Thoracic aorta (tissue), 2 donors: ENCODE results near the gene CRYBA4. TPM values are rescaled to one million over a fixed set of nuclear protein-coding genes. Genes with fewer than 3 reads are reported as not detected.

Source experiments
- ATAC-seq: fragments of 150-250 bp; one replicate; pipeline ENCODE4 v1.8.0; 2017; ENCODE audit warnings: low read depth; ENCODE audit not compliant: insufficient number of reproducible peaks, low FRiP score
- DNase-seq: peaks from one replicate; pipeline ENCODE4 v3.0.0-alpha.2; 2020; ENCODE audit warnings: low spot score
- H3K27ac ChIP-seq, 2 donors: fragments of 200-600 bp; sonication (generic); 1 replicate in 1 of 2; 2 replicates in 1 of 2; pipeline ENCODE4 v1.5.1; 2016; ENCODE audit warnings: mild to moderate bottlenecking in 2 of 2, moderate library complexity in 2 of 2
- H3K27me3 ChIP-seq: fragments of 200-600 bp; sonication (generic); replicated peaks from 2 replicates; pipeline ENCODE4 v1.6.0; 2016; ENCODE audit warnings: mild to moderate bottlenecking; ENCODE audit not compliant: insufficient read depth
- H3K36me3 ChIP-seq: fragments of 200-600 bp; sonication (generic); one replicate; pipeline ENCODE4 v1.5.1; 2016
- H3K4me1 ChIP-seq, 2 donors: fragments of 200-600 bp; sonication (generic); 1 replicate in 1 of 2; 2 replicates in 1 of 2; pipeline versions ENCODE4 v1.5.1 to v1.6.0; 2016; ENCODE audit warnings: low read depth in 2 of 2, mild to moderate bottlenecking in 1 of 2; ENCODE audit not compliant: control insufficient read depth in 1 of 2
- H3K4me3 ChIP-seq: fragments of 200-600 bp; sonication (generic); 2 replicates; pipeline ENCODE4 v1.5.1; 2016; ENCODE audit warnings: mild to moderate bottlenecking
- H3K9me3 ChIP-seq: fragments of 200-600 bp; sonication (generic); 2 replicates; pipeline ENCODE4 v1.5.1; 2016
- total RNA-seq, 2 donors: library from RNA; depleted of rRNA; stranded (reverse); fragments of >200 nt; gene quantifications; one replicate each; pipeline versions ENCODE4 v1.1.0 to v1.2.3, GENCODE V29; 2016
- TF ChIP-seq, protein P1 (sequence below): fragments of 200-600 bp; sonication (generic); IDR thresholded peaks from one replicate; pipeline ENCODE4 v1.5.1; 2019; ENCODE audit warnings: antibody characterized with exemption

The CRYBA4 gene
- total RNA-seq, 2 donors from 2014 or later: not detected

DNA sequence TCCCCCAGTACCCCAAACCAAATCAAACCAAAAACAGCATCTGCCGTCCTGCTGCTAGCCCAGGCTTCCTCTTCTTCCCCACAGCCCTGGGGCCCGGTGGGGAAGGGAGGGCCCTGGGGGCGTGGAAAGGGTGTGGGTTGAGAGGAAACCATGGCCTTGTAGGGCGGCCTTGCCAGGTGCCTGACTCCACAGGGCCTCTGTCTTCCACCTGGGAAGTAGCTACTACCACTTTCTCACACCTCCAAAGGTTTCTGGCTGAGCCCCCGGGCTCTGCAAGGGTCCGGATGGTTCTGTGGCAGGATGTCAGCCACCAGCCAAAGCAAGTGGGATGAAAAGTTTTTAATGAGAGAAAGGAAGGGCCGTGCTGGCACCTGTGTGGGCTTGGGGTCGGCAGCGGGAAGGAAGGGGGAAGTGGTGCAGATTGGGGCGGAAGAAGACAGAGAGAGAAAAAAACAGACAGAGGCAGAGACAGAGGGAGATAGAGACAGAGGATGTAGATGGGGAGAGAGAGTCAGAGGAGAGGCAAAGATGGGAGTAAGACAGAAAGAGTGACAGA lies 42.4 kb upstream of the CRYBA4 start:
- H3K36me3 ChIP-seq: no peaks in the 10 kb centered on the region
- ATAC-seq (no peak), DNase-seq (no peak)
- H3K4me3 ChIP-seq: no peak overlapping the region
- H3K4me1 ChIP-seq: no peaks in the 10 kb centered on the region
- H3K27ac ChIP-seq: no peak overlapping the region
- H3K27me3 ChIP-seq: no peaks in the 10 kb centered on the region
- no peaks in the 10 kb centered on the region for H3K9me3 ChIP-seq
- TF ChIP-seq, protein P1, sequence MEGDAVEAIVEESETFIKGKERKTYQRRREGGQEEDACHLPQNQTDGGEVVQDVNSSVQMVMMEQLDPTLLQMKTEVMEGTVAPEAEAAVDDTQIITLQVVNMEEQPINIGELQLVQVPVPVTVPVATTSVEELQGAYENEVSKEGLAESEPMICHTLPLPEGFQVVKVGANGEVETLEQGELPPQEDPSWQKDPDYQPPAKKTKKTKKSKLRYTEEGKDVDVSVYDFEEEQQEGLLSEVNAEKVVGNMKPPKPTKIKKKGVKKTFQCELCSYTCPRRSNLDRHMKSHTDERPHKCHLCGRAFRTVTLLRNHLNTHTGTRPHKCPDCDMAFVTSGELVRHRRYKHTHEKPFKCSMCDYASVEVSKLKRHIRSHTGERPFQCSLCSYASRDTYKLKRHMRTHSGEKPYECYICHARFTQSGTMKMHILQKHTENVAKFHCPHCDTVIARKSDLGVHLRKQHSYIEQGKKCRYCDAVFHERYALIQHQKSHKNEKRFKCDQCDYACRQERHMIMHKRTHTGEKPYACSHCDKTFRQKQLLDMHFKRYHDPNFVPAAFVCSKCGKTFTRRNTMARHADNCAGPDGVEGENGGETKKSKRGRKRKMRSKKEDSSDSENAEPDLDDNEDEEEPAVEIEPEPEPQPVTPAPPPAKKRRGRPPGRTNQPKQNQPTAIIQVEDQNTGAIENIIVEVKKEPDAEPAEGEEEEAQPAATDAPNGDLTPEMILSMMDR: no peak

DNA sequence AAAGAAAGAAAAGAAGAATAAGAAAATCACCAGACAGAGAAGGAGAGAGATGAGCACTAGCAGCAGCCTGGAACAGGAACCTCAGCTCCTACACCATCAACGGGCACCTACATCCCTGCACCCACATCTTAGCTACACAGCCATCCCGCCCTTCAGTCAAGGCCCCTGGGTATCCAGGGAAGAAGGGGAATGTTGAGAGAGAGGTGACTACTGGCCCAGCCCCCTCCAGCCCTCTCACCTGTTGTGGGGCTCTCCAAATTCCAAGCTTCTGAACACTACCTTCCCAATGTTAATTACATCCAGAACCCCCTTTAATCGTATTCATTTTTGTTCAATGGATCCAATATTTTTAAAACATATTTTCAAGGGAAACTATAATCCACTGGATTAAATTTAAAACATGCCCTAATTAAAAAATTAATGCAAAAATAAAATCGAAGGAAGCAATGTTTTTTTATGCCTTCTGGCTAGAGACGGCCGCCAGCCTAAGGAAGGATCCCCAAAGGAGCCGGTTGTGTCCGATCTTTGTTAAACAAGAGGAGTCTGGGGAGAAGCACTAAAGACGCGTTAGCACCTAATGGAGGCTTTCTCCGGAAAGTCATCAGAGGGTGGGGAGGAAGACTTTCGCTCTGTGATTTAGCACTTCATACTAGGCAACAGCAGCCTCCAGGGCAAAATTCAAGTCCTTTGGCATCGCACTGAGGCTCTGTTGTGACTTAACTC lies 41.4 kb upstream of the CRYBA4 start:
- H3K27ac ChIP-seq: no peak overlapping the region
- no peak for ATAC-seq
- TF ChIP-seq, protein P1: no peak
- H3K4me3 ChIP-seq: no peak overlapping the region
- no peak for DNase-seq
- H3K9me3 ChIP-seq: no peaks in the 10 kb centered on the region
- H3K4me1 ChIP-seq: peaks cover 8 to 9% of the 10 kb centered on the region in 2 donors
- H3K36me3 ChIP-seq: no peaks in the 10 kb centered on the region
- H3K27me3 ChIP-seq: no peaks in the 10 kb centered on the region

DNA sequence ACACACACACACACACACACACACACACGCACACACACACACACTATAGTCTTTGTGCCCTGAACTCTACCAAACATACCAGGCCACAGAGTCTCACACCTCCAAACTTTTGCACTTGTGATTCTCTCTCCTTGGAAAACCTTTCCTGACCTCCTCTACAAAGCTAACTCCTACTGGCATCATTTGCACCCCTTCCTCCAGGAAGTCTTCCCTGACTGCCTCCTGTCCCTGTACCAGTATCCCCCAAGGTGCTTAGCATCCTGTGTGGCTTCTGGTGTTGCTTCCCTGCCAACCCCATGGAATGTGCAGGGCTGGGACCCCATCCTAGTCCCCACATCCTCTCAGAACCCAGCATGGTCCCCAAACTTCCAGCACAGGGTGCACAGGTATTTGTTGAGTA lies 40.7 kb upstream of the CRYBA4 start:
- Histone ChIP-seq H3K27me3 (no peaks in the 10 kb centered on the region), H3K9me3 (no peaks in the 10 kb centered on the region), H3K36me3 (no peaks in the 10 kb centered on the region), H3K4me3 (no peak overlapping the region), H3K27ac (no peak overlapping the region), H3K4me1 (peaks cover 9 to 13% of the 10 kb centered on the region in 2 donors)
- DNase-seq: no peak
- ATAC-seq: no peak
- TF ChIP-seq, protein P1: no peak

DNA sequence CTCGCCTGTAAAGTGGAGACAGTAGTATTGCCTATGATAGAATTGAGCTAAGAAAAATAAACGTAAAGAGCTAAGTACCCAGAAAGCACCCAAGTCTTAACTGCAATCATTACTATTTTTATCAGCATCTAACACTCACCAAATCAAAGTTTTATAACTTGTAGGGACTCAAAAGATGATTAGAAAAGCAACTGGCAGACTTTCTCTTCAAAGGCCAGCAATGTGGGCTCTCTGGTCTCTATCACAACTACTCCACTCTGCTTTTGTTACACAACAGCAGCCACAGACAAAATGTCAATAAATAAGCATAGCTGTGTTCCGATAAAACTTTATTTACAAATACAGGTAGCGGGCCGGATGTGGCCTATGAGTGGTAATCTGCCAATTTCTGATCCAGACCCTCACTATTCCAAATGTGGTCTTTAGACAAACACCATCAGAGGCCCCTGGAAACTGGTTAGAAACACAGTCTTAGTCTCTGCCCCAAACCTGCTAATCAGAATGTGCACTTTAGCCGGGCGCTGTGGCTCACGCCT lies 40.1 kb upstream of the CRYBA4 start:
- no peak overlapping the region for H3K27ac ChIP-seq
- TF ChIP-seq, protein P1: no peak
- peaks cover 9 to 13% of the 10 kb centered on the region in 2 donors for H3K4me1 ChIP-seq
- no peaks in the 10 kb centered on the region for H3K9me3 ChIP-seq
- H3K27me3 ChIP-seq: no peaks in the 10 kb centered on the region
- no peak for DNase-seq
- ATAC-seq: no peak
- no peaks in the 10 kb centered on the region for H3K36me3 ChIP-seq
- no peak overlapping the region for H3K4me3 ChIP-seq

DNA sequence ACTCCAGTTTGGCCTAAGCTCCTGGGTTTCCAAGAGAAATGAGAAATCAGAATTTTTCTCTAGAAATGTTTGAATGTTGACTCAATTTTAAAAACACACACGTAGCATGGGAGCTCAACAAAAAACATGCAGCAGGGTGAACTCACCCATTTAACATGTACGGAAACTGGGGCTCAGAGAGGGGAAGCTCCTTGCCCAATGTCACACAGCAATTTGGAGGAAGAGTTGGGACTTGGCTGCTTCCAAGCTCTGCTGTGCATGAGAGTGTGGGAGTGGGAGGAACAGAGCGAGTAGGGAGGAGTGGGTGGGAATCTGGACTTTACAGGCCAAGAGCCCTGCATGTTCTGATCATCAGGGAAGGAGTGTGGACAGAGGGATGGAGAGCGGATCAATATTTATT lies 37.8 kb upstream of the CRYBA4 start:
- ATAC-seq: no peak
- Histone ChIP-seq H3K4me3 (no peak overlapping the region), H3K4me1 (peaks cover 12 to 21% of the 10 kb centered on the region in 2 donors), H3K9me3 (no peaks in the 10 kb centered on the region), H3K27ac (no peak overlapping the region), H3K36me3 (no peaks in the 10 kb centered on the region), H3K27me3 (no peaks in the 10 kb centered on the region)
- DNase-seq: no peak
- TF ChIP-seq, protein P1: no peak
